HG03196 (cell line): ENCODE data around the gene DPT.

Source experiments
- ATAC-seq: cut with Tn5 transposase; IDR thresholded peaks from one replicate; pipeline ENCODE4 v1.9.1; 2021; ENCODE audit not compliant: unreplicated experiment

Gene DPT

DNA sequence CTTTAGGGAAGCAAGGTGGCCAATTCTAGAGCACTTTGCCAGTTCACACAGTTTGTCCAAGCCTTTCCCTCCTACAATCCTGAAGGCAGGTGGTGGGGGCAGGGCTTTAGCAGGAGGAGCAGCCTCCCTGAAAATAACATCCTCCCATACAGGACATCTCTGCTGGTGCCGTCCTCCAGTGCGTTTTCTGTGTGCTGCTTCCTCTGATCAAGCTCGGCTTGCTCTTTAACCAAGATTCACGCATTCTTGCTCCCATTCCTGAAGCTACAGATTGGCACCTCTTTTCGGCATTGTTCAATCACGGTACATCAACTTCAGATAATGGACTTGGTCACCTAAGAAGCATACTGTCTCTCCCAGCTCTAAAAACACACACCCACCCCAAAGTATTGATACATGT is 7.5 kb upstream of the DPT start:
- ATAC-seq: no peak

DNA sequence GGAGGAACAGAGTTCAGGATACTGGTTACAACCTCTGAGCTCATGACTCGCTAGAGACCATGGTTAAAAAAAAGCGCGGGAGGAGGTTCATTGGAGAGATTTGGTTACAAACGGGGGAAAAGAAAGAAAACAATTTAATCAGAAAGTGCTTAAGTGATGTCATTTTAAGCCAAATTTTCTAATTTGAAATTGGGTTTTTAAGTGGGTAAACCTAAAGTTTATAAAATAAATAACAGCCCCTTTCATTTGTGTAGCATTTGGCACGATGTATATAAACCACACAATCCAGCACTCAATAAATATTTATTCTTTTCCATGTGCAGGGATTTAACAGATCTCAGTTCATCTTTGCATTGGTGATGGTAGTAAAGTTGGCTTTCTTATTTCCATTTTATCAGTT is 7.0 kb upstream of the DPT start:
- ATAC-seq: no peak

- no peak for ATAC-seq
These were observed 5.9 kb upstream of the DPT start for GRCh38 chr1:168734946-168735345.

DNA sequence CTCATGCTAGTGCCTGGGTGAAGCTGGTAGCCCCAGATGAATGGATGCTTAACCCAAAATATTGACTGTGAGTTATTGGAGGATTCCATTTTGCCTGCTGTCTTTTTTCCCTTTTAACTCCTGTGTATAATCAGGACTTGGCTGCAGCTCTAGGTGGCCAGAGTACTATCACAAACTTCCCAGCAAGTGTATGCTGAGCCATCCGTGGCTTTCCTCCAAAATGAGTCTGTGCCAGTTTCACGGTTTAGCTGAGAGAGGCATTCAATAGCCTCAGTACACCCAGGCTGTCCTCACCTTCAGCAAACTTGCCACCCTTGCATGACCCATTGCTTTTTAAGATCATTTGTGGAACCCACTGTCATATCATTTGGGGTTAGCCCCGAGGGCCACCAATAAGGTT is 5.3 kb upstream of the DPT start:
- ATAC-seq: no peak

DNA sequence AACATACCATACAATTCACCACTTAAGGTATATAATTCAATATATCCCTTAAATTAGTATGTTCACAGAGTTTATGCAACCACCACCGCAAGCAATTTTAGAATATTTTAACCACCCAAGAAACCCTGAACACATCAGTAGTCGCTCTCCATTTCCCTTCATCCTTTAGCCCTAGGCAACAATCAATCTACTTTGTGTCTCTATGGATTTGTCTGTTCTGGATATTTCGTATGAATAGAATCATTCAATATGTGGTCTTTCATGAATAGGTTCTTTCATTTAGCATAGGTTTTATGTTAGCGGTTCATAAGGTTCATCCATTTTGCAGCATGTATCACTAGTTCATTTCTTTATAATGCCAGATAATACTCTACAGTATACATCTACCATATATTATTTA is 4.2 kb upstream of the DPT start:
- ATAC-seq: no peak

DNA sequence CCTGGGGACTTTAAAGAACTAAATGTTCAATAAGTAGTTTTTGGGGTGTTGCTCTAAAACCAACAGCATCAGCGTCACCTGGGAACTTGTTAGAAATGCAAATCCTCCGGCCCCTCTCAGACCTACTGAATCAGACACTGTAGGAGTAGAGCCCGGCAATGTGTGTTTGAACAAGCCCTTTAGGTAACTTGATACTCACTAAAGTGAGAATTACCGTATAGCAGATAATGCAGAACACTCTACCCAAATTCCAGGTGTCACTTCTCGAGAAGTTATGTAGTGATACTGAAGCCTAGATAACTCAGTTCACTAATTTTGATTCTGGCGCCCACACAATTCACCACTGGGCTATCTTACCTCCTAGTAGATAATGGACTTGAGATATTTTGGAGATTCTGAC is 3.7 kb upstream of the DPT start:
- ATAC-seq: no peak

DNA sequence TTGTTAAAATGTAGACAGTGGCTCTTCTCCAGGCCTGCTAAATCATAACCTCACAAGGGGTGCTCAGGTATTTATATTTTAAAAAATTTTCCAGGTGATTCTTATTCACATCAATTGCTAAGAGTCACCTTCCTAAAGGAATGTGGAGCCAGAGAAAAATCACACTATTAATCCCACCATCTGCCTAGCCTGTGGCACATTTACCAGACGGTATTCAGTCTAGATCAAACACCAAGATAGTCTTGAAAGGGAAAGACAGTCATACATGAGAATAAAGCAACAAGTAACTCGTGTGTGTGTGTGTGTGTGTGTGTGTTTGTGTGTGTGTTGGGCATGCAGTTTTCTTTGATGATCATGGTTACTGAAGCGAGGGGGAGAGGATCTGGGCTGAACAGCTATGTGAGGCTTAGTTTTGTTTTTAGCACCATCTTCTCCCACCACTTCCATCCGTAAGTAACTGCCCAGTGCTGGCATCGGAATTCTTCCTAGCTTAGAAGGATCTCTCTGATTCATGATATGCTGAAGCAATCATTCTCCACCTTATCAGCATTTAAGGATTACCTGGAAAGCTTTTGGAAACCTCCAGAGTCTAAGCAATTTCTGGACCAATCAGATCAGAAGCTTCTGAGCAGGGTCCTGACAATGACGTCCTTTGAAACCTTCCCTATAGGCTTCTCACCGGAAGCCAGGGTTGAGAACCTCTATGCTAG is 2.4 kb upstream of the DPT start:
- no peak for ATAC-seq

GRCh38 chr1:168729405-168729802 is 398 bp upstream of the DPT start:
- ATAC-seq: no peak

- ATAC-seq: no peak
These were observed 2.3 kb downstream of the DPT start for GRCh38 chr1:168726719-168727118.

DNA sequence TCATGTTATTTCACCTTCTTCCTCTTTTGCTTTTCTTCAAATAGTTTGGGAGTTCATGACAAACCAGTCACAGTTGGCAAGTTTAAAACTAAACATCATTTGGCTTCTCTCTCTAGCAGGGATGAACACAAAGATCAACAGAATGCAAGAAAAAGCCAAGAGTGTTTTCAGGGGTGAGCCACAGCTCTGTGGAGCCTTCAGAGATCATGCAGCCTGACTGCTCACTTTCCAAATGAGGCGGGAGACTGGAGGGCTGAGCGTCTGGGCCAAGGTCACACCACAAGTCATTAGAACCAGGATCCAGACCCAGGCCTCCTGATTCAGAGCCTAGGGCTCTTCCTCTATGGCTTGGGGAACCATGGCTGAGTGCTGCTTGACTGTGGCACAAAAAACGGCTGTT is 2.7 kb downstream of the DPT start:
- no peak for ATAC-seq

- ATAC-seq: no peak
These were observed 3.2 kb downstream of the DPT start for GRCh38 chr1:168725831-168726230.

DNA sequence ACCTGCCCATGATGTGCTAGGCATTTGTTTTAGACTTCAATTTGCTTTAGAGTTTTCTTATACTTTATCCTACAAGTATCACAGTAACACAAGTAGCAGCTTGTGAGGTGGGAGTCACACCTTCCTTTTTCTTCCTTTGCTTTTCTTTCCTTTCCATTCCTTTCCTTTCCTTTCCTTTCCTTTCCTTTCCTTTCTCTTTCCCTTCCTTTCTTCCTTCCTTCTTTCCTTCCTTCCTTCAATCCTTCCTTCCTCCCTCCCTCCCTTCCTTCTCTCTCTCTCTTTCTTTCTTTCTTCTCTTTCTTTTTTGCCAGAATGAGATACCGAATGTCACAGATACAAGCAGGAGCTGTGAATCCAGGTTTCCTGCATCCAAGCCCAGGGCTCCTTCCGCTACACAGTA is 3.9 kb downstream of the DPT start:
- no peak for ATAC-seq

GRCh38 chr1:168723000-168723399 is 6.0 kb downstream of the DPT start:
- no peak for ATAC-seq

- ATAC-seq: no peak
These were observed 8.2 kb downstream of the DPT start for GRCh38 chr1:168720839-168721238.

- peak; percentile 61 for ATAC-seq
These were observed 9.5 kb downstream of the DPT start for GRCh38 chr1:168719306-168720111.

GRCh38 chr1:168717906-168718891 is 10.8 kb downstream of the DPT start:
- ATAC-seq: no peak

DNA sequence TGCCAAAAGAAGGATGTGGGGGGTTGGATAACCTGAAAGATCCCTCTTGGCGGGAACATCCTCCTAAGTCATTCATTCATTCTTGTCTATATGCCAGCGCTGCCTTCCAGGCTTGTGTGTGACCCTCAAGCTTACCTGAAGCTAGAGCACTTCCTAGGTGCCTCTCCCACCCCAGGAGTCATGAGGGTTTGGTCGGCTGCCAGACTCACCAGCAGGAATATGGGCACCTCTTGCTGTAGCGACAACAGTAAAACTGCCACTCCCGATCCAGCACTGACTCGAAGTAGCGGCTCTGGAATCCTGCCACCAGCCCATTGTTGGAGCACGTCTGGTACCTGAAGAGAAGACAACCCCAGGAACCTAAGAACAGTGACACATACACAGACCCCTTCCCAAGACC is 15.0 kb downstream of the DPT start:
- no peak for ATAC-seq

- no peak for ATAC-seq
These were observed 19.3 kb downstream of the DPT start for GRCh38 chr1:168709405-168710363.

- no peak for ATAC-seq
These were observed 20.2 kb downstream of the DPT start for GRCh38 chr1:168708698-168709404.
